WTC11 (cell line): ENCODE data around the gene KNG1. TPM values are rescaled to one million over a fixed set of nuclear protein-coding genes. Genes with fewer than 3 reads are reported as not detected.
A peak's percentile ranks its signal among the peaks of the same experiment; 100 is the strongest.

Source experiments
- ATAC-seq: fragments of 200-7000 bp; cut with Tn5 transposase; 2 replicates; pipeline ENCODE4 v1.10.0; 2021; ENCODE audit warnings: mild to moderate bottlenecking, moderate library complexity
- CTCF ChIA-PET: fragments of 300-600 bp; sonication (Branson Sonifier 250); formaldehyde crosslinking; loops from one replicate; lab custom pipeline; 2021; ENCODE audit warnings: antibody characterized with exemption; lab: Charles Lee
- POLR2A ChIA-PET: fragments of 350-600 bp; sonication (Branson Sonifier 250); formaldehyde crosslinking; loops from one replicate; lab custom pipeline; 2021; ENCODE audit warnings: antibody characterized with exemption; lab: Charles Lee
- DNase-seq: peaks from one replicate; pipeline ENCODE4 v3.0.0; 2021; ENCODE audit warnings: low spot score
- H3K27ac Mint-ChIP-seq: 2 replicates; pipeline ENCODE4 v1.8.0; 2021; ENCODE audit warnings: mixed read lengths
- H3K27me3 Mint-ChIP-seq: 2 replicates; pipeline ENCODE4 v1.8.0; 2021; ENCODE audit warnings: low read depth, mild to moderate bottlenecking, moderate library complexity, mixed read lengths
- H3K36me3 Mint-ChIP-seq: 2 replicates; pipeline ENCODE4 v1.8.0; 2021; ENCODE audit warnings: mixed read lengths
- H3K4me1 Mint-ChIP-seq: 2 replicates; pipeline ENCODE4 v1.8.0; 2022; ENCODE audit warnings: mixed read lengths
- H3K4me3 Mint-ChIP-seq: 2 replicates; pipeline ENCODE4 v1.8.0; 2021; ENCODE audit warnings: mild to moderate bottlenecking, moderate library complexity, mixed read lengths
- H3K9me3 Mint-ChIP-seq: 2 replicates; pipeline ENCODE4 v1.8.0; 2021; ENCODE audit warnings: mixed read lengths
- CREM ChIP-seq: sonication (generic); formaldehyde crosslinking; IDR thresholded peaks from 2 replicates; pipeline ENCODE4 v1.8.1; 2022; ENCODE audit warnings: mild to moderate bottlenecking, missing genetic modification reagents, moderate library complexity
- ETV6 ChIP-seq: sonication (generic); formaldehyde crosslinking; IDR thresholded peaks from 2 replicates; pipeline ENCODE4 v1.8.1; 2022; ENCODE audit warnings: mild to moderate bottlenecking, missing genetic modification reagents
- FOXP1 ChIP-seq: sonication (generic); formaldehyde crosslinking; IDR thresholded peaks from 2 replicates; pipeline ENCODE4 v1.8.0; 2022; ENCODE audit warnings: missing genetic modification reagents, mild to moderate bottlenecking, moderate library complexity, borderline replicate concordance
- GTF2I ChIP-seq: fragments of 250-450 bp; sonication (Bioruptor Pico); conservative IDR thresholded peaks from 2 replicates; pipeline ENCODE4 v1.4.0; 2021; ENCODE audit warnings: mild to moderate bottlenecking
- NR2C2 ChIP-seq: sonication (generic); formaldehyde crosslinking; IDR thresholded peaks from 2 replicates; pipeline ENCODE4 v1.8.0; 2022; ENCODE audit warnings: mild to moderate bottlenecking, missing genetic modification reagents
- SP1 ChIP-seq: sonication (generic); formaldehyde crosslinking; conservative IDR thresholded peaks from 2 replicates; pipeline ENCODE4 v1.8.1; 2022; ENCODE audit warnings: missing genetic modification reagents
- ZNF317 ChIP-seq: sonication (generic); formaldehyde crosslinking; IDR thresholded peaks from 2 replicates; pipeline ENCODE4 v1.8.1; 2023; ENCODE audit warnings: low read depth, mild to moderate bottlenecking, moderate library complexity, missing genetic modification reagents, borderline replicate concordance
- ZNF423 ChIP-seq: fragments of 250-450 bp; sonication (Bioruptor Pico); IDR thresholded peaks from 2 replicates; pipeline ENCODE4 v2.1.2; 2022; ENCODE audit warnings: mild to moderate bottlenecking, moderate library complexity
- total RNA-seq: library from RNA; stranded (reverse); gene quantifications from 3 replicates; pipeline ENCODE4 v1.2.3, GENCODE V29; 2021
- TF ChIP-seq, protein P1 (sequence below): fragments of 250-450 bp; sonication (Bioruptor Pico); conservative IDR thresholded peaks from 2 replicates; pipeline ENCODE4 v1.9.0; 2021; ENCODE audit warnings: mild to moderate bottlenecking
- TF ChIP-seq, protein P2 (sequence below): sonication (generic); formaldehyde crosslinking; IDR thresholded peaks from 2 replicates; pipeline ENCODE4 v1.8.1; 2022; ENCODE audit warnings: mild to moderate bottlenecking, missing genetic modification reagents, moderate library complexity, borderline replicate concordance
- TF ChIP-seq, protein P3 (sequence below): sonication (generic); formaldehyde crosslinking; IDR thresholded peaks from 2 replicates; pipeline ENCODE4 v1.8.0; 2022; ENCODE audit warnings: mild to moderate bottlenecking, missing genetic modification reagents
- TF ChIP-seq, protein P4 (sequence below): sonication (generic); formaldehyde crosslinking; IDR thresholded peaks from 2 replicates; pipeline ENCODE4 v1.8.0; 2022; ENCODE audit warnings: mild to moderate bottlenecking, missing genetic modification reagents
- TF ChIP-seq, protein P5 (sequence below): fragments of 250-450 bp; sonication (Bioruptor Pico); IDR thresholded peaks from 2 replicates; pipeline ENCODE4 v1.9.0; 2021; ENCODE audit warnings: mild to moderate bottlenecking

The KNG1 gene
- total RNA-seq, 1 experiment from 2014 or later, result 0.13 TPM

DNA sequence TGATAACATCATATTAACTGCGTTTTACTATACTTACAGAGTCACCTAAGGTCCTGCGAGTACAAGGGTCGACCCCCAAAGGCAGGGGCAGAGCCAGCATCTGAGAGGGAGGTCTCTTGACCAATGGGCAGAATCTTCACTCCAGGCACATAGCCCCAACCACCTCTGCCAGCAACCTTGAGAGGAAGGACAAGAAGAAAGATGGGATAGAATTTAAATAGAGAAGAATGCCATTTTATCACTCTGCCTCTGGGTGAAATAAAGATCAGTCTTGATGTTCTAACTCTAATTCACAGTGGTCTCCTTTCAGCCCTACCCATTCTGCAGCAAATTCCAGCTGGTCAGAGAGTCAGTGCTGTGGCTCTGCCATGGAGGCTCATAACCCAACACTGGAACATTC is 26.5 kb downstream of the KNG1 start:
- Mint-ChIP-seq H3K36me3 (no peaks in the 10 kb centered on the region), H3K4me3 (no peak overlapping the region), H3K27me3 (no peaks in the 10 kb centered on the region), H3K4me1 (peaks cover 31% of the 10 kb centered on the region), H3K27ac (no peak overlapping the region), H3K9me3 (peaks cover 5% of the 10 kb centered on the region; the same call in 1 of the 2 replicates)
- DNase-seq, result no peak
- ChIA-PET POLR2A (no interaction called here), CTCF (no interaction called here)
- ATAC-seq, result no peak
- TF ChIP-seq, protein P1, sequence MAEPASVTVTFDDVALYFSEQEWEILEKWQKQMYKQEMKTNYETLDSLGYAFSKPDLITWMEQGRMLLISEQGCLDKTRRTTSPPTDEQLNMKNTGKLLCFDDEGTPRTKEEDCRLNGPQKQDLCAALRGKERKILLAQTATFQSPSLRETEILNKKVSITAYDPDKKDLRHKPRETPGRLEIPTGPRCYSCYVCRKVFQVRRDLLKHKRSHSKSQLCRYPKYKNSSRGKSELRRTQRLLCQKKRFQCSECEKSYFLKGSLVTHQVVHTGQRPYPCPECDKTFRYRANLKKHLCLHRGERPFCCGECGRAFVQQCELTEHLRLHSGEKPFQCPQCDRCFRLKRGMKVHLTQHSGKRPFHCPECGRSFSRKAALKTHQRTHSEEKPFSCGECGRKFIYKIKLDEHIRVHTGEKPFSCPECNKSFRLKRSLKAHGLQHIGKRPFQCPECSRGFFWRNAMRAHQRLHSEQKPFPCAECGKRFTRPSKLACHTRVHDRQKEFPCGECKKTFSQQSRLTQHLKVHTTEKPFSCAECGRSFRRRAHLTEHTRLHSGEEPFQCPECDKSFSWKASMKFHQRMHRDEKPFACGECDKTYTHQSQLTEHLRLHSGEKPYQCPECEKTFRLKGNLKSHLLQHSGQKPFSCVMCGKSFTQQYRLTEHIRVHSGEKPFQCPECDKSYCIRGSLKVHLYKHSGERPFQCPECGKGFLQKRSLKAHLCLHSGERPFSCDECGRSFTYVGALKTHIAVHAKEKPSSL (CRISPR knock-in tag), result no peak
- TF ChIP-seq GTF2I, result no peak
- TF ChIP-seq, protein P2, sequence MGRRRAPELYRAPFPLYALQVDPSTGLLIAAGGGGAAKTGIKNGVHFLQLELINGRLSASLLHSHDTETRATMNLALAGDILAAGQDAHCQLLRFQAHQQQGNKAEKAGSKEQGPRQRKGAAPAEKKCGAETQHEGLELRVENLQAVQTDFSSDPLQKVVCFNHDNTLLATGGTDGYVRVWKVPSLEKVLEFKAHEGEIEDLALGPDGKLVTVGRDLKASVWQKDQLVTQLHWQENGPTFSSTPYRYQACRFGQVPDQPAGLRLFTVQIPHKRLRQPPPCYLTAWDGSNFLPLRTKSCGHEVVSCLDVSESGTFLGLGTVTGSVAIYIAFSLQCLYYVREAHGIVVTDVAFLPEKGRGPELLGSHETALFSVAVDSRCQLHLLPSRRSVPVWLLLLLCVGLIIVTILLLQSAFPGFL (CRISPR knock-in tag), result no peak
- no peak for TF ChIP-seq ZNF423 (CRISPR knock-in tag)
- TF ChIP-seq SP1 (CRISPR knock-in tag), result no peak
- TF ChIP-seq, protein P3, sequence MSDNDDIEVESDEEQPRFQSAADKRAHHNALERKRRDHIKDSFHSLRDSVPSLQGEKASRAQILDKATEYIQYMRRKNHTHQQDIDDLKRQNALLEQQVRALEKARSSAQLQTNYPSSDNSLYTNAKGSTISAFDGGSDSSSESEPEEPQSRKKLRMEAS (CRISPR knock-in tag), result no peak
- TF ChIP-seq, all 79 proteins: peak for 0

DNA sequence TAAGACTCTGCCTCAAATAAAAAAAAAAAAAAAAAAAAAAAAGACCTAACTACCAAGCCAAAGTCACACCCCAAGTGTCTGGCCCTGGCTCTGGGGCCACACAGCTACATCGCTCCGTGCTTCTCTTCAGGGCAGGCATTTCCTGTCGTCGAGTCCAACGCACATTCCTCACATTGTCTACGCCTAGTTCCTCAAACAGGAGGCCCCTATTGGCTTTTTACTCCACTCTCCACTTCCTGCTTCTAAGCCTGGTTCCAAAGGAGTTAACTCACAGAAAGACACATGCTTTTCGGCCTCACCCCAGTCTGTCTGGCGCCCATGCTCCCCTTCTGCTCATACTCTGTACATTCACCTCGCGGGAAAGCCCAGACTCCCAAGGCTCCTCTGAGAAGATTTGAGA is 28.8 kb downstream of the KNG1 start:
- Mint-ChIP-seq H3K27ac (peak overlapping the region; percentile 38), H3K9me3 (peaks cover 5% of the 10 kb centered on the region; the same call in 1 of the 2 replicates), H3K4me1 (peaks cover 13% of the 10 kb centered on the region), H3K27me3 (no peaks in the 10 kb centered on the region), H3K4me3 (no peak overlapping the region), H3K36me3 (no peaks in the 10 kb centered on the region)
- ChIA-PET CTCF (interaction anchor here (0.7 to 2.0 kb wide), 4 partner anchors 75 to 131 kb away, joined by 3 to 10 read pairs (median 5); no protein-coding TSS in a partner anchor), POLR2A (interaction anchor here (1.0 kb wide), 1 partner anchor 38 kb away, joined by 3 read pairs; no protein-coding TSS in a partner anchor)
- peak; percentile 35 for DNase-seq
- TF ChIP-seq ETV6, result 0 out of 2 replicates have a peak, but pooled peaks have one; percentile 44
- TF ChIP-seq, protein P3 (CRISPR knock-in tag), result 0 out of 2 replicates have a peak, but pooled peaks have one; percentile 31
- no peak for TF ChIP-seq ZNF317
- ATAC-seq, result peak; percentile 99

DNA sequence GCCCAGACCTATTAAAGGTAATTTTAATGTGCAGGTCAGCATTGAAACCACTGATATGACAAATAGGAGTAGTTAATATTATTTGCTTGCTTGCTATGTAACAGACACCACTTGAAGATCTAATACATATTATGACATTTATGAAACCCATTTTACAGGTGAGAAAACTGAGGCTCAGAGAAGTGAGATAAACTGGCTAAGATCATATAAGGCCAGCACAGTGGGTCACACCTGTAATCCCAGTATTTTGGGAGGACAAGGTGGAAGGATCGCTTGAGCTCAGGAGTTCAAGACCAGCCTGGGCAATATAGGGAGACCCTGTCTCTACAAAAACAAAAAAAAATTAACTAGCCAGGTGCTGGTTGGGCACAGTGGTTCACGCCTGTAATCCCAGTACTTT is 33.2 kb downstream of the KNG1 start:
- no peaks in the 10 kb centered on the region for H3K27me3 Mint-ChIP-seq
- H3K27ac Mint-ChIP-seq, result no peak overlapping the region
- POLR2A ChIA-PET, result no interaction called here
- no peaks in the 10 kb centered on the region for H3K9me3 Mint-ChIP-seq
- H3K4me1 Mint-ChIP-seq, result peaks cover 20% of the 10 kb centered on the region
- no peak for TF ChIP-seq FOXP1
- CTCF ChIA-PET, result interaction anchor here (1.5 to 5.4 kb wide), 2 partner anchors 10 to 135 kb away, joined by 4 to 81 read pairs; no protein-coding TSS in a partner anchor
- H3K36me3 Mint-ChIP-seq, result no peaks in the 10 kb centered on the region
- DNase-seq (no peak), ATAC-seq (no peak)
- H3K4me3 Mint-ChIP-seq, result no peak overlapping the region

DNA sequence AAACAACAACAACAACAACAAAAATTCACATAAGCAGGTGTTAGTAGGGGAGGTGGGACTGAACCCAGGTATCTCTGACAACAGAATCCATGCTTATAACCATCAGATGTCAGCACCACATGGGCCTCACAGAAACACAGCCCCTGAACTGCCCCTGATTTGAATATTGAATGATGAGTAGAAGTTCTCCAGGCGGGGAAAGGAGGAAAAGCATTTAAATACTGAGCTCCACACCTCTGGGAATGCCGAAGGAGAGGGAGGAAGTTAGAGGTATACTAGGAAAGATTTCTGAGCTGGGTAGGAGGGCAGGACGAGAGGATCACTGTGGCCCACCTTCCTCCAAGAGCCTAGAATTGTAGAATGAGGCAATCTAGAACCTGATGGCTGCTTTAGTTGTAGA is 34.3 kb downstream of the KNG1 start:
- Mint-ChIP-seq H3K27ac (no peak overlapping the region), H3K36me3 (no peaks in the 10 kb centered on the region), H3K4me1 (peaks cover 14% of the 10 kb centered on the region), H3K9me3 (no peaks in the 10 kb centered on the region), H3K4me3 (no peak overlapping the region), H3K27me3 (no peaks in the 10 kb centered on the region; the same call in 1 of the 2 replicates)
- POLR2A ChIA-PET, result no interaction called here
- TF ChIP-seq CREM (CRISPR knock-in tag), result no peak
- TF ChIP-seq, protein P4, sequence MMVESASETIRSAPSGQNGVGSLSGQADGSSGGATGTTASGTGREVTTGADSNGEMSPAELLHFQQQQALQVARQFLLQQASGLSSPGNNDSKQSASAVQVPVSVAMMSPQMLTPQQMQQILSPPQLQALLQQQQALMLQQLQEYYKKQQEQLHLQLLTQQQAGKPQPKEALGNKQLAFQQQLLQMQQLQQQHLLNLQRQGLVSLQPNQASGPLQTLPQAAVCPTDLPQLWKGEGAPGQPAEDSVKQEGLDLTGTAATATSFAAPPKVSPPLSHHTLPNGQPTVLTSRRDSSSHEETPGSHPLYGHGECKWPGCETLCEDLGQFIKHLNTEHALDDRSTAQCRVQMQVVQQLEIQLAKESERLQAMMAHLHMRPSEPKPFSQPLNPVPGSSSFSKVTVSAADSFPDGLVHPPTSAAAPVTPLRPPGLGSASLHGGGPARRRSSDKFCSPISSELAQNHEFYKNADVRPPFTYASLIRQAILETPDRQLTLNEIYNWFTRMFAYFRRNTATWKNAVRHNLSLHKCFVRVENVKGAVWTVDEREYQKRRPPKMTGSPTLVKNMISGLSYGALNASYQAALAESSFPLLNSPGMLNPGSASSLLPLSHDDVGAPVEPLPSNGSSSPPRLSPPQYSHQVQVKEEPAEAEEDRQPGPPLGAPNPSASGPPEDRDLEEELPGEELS (CRISPR knock-in tag), result no peak
- TF ChIP-seq, protein P5, sequence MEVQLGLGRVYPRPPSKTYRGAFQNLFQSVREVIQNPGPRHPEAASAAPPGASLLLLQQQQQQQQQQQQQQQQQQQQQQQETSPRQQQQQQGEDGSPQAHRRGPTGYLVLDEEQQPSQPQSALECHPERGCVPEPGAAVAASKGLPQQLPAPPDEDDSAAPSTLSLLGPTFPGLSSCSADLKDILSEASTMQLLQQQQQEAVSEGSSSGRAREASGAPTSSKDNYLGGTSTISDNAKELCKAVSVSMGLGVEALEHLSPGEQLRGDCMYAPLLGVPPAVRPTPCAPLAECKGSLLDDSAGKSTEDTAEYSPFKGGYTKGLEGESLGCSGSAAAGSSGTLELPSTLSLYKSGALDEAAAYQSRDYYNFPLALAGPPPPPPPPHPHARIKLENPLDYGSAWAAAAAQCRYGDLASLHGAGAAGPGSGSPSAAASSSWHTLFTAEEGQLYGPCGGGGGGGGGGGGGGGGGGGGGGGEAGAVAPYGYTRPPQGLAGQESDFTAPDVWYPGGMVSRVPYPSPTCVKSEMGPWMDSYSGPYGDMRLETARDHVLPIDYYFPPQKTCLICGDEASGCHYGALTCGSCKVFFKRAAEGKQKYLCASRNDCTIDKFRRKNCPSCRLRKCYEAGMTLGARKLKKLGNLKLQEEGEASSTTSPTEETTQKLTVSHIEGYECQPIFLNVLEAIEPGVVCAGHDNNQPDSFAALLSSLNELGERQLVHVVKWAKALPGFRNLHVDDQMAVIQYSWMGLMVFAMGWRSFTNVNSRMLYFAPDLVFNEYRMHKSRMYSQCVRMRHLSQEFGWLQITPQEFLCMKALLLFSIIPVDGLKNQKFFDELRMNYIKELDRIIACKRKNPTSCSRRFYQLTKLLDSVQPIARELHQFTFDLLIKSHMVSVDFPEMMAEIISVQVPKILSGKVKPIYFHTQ (CRISPR knock-in tag), result no peak
- no peak for TF ChIP-seq NR2C2 (CRISPR knock-in tag)
- no peak for DNase-seq
- peak; percentile 45 for ATAC-seq
- CTCF ChIA-PET, result interaction anchor here (0.6 to 5.4 kb wide), 4 partner anchors 98 to 414 kb away, joined by 3 to 81 read pairs (median 6); no protein-coding TSS in a partner anchor
